Stomach (tissue), 4 donors: ENCODE measurements around the gene RIN3.
A peak's percentile ranks its signal among the peaks of the same experiment; 100 is the strongest.

Experiments used
- CTCF ChIP-seq, 7 experiments: fragments of 450-650 bp in 4 of 7; fragments of 200-600 bp in 3 of 7; sonication (generic) in 3 of 7; IDR thresholded peaks; one replicate each; pipeline ENCODE4 v1.5.1; 2016 to 2019; ENCODE audit warnings: antibody characterized with exemption in 7 of 7, control low read depth in 2 of 7, mild to moderate bottlenecking in 1 of 7
- EP300 ChIP-seq: sonication (generic); formaldehyde crosslinking; IDR thresholded peaks from one replicate; pipeline ENCODE4 v1.6.1; 2017; ENCODE audit warnings: antibody characterized with exemption

GRCh38 chr14:92613008-92613658 lies 99.6 kb downstream of the RIN3 start:
- peak in 4 of 7 experiments; percentile 25 to 59 (median 37) for TF ChIP-seq CTCF (IDR thresholded peaks at IDR 0.05)
- TF ChIP-seq EP300 = no peak
